Sigmoid colon (tissue), 4 donors: Measurements from ENCODE around the gene ADRA2B.

Experiments
- EP300 ChIP-seq, 4 donors: sonication (generic); formaldehyde crosslinking; IDR thresholded peaks; one replicate each; pipeline ENCODE4 v1.6.1; 2017; ENCODE audit warnings: antibody characterized with exemption in 4 of 4
- POLR2A ChIP-seq, 2 donors: fragments of 450-650 bp; IDR thresholded peaks; one replicate each; pipeline ENCODE4 v1.6.1; 2016; ENCODE audit warnings: antibody characterized with exemption in 2 of 2, mild to moderate bottlenecking in 2 of 2, moderate library complexity in 2 of 2
- POLR2AphosphoS5 ChIP-seq, 4 donors: sonication (generic); formaldehyde crosslinking; IDR thresholded peaks; one replicate each; pipeline ENCODE4 v1.6.1; 2017; ENCODE audit warnings: antibody characterized with exemption in 4 of 4
- TF ChIP-seq, protein P1 (sequence below), 4 experiments: fragments of 450-650 bp in 3 of 4; fragments of 200-600 bp in 1 of 4; IDR thresholded peaks; one replicate each; pipeline ENCODE4 v1.5.1; 2016 to 2019; ENCODE audit warnings: antibody characterized with exemption in 4 of 4, mild to moderate bottlenecking in 3 of 4, moderate library complexity in 2 of 4

GRCh38 chr2:96103187-96103601 lies 13.2 kb downstream of the ADRA2B start:
- TF ChIP-seq POLR2A (IDR thresholded peaks at IDR 0.05) (no peak), POLR2AphosphoS5 (IDR thresholded peaks at IDR 0.05) (no peak), EP300 (IDR thresholded peaks at IDR 0.05) (no peak)
- TF ChIP-seq, protein P1, sequence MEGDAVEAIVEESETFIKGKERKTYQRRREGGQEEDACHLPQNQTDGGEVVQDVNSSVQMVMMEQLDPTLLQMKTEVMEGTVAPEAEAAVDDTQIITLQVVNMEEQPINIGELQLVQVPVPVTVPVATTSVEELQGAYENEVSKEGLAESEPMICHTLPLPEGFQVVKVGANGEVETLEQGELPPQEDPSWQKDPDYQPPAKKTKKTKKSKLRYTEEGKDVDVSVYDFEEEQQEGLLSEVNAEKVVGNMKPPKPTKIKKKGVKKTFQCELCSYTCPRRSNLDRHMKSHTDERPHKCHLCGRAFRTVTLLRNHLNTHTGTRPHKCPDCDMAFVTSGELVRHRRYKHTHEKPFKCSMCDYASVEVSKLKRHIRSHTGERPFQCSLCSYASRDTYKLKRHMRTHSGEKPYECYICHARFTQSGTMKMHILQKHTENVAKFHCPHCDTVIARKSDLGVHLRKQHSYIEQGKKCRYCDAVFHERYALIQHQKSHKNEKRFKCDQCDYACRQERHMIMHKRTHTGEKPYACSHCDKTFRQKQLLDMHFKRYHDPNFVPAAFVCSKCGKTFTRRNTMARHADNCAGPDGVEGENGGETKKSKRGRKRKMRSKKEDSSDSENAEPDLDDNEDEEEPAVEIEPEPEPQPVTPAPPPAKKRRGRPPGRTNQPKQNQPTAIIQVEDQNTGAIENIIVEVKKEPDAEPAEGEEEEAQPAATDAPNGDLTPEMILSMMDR (IDR thresholded peaks at IDR 0.05), result no peak
